Sigmoid colon (tissue), 3 donors: ENCODE results near the gene ELOVL5.

ENCODE experiments used
- POLR2A ChIP-seq, 2 donors: fragments of 450-650 bp; IDR thresholded peaks; one replicate each; pipeline ENCODE4 v1.6.1; 2016; ENCODE audit warnings: antibody characterized with exemption in 2 of 2, mild to moderate bottlenecking in 2 of 2, moderate library complexity in 2 of 2
- TF ChIP-seq, protein P1 (sequence below), 4 experiments: fragments of 450-650 bp in 3 of 4; fragments of 200-600 bp in 1 of 4; IDR thresholded peaks; one replicate each; pipeline ENCODE4 v1.5.1; 2016 to 2019; ENCODE audit warnings: antibody characterized with exemption in 4 of 4, mild to moderate bottlenecking in 3 of 4, moderate library complexity in 2 of 4

DNA sequence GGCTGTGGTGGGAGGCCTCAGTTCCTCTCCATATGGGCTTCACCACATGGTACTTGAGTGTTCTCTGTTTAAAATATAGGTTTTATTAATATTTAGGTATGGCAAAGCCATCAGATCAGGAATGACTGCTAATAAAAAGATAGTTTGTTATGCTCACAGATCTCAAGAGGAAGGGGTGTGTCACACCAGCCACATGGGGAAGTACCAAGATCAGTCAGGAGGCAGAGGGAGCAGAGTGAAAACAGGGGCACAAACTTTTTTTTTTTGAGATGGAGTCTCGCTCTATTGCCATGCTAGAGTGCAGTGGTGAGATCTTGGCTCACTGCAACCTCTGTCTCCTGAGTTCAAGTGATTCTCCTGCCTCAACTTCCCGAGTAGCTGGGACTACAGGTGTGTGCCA, 108.0 kb downstream of the ELOVL5 start:
- TF ChIP-seq, protein P1, sequence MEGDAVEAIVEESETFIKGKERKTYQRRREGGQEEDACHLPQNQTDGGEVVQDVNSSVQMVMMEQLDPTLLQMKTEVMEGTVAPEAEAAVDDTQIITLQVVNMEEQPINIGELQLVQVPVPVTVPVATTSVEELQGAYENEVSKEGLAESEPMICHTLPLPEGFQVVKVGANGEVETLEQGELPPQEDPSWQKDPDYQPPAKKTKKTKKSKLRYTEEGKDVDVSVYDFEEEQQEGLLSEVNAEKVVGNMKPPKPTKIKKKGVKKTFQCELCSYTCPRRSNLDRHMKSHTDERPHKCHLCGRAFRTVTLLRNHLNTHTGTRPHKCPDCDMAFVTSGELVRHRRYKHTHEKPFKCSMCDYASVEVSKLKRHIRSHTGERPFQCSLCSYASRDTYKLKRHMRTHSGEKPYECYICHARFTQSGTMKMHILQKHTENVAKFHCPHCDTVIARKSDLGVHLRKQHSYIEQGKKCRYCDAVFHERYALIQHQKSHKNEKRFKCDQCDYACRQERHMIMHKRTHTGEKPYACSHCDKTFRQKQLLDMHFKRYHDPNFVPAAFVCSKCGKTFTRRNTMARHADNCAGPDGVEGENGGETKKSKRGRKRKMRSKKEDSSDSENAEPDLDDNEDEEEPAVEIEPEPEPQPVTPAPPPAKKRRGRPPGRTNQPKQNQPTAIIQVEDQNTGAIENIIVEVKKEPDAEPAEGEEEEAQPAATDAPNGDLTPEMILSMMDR (IDR thresholded peaks at IDR 0.05): no peak
- TF ChIP-seq POLR2A (IDR thresholded peaks at IDR 0.05): no peak
